Sigmoid colon (tissue), 3 donors: ENCODE data around the gene NADK.

ENCODE experiments used
- POLR2A ChIP-seq, 2 donors: fragments of 450-650 bp; IDR thresholded peaks; one replicate each; pipeline ENCODE4 v1.6.1; 2016; ENCODE audit warnings: antibody characterized with exemption in 2 of 2, mild to moderate bottlenecking in 2 of 2, moderate library complexity in 2 of 2
- TF ChIP-seq, protein P1 (sequence below), 4 experiments: fragments of 450-650 bp in 3 of 4; fragments of 200-600 bp in 1 of 4; IDR thresholded peaks; one replicate each; pipeline ENCODE4 v1.5.1; 2016 to 2019; ENCODE audit warnings: antibody characterized with exemption in 4 of 4, mild to moderate bottlenecking in 3 of 4, moderate library complexity in 2 of 4

DNA sequence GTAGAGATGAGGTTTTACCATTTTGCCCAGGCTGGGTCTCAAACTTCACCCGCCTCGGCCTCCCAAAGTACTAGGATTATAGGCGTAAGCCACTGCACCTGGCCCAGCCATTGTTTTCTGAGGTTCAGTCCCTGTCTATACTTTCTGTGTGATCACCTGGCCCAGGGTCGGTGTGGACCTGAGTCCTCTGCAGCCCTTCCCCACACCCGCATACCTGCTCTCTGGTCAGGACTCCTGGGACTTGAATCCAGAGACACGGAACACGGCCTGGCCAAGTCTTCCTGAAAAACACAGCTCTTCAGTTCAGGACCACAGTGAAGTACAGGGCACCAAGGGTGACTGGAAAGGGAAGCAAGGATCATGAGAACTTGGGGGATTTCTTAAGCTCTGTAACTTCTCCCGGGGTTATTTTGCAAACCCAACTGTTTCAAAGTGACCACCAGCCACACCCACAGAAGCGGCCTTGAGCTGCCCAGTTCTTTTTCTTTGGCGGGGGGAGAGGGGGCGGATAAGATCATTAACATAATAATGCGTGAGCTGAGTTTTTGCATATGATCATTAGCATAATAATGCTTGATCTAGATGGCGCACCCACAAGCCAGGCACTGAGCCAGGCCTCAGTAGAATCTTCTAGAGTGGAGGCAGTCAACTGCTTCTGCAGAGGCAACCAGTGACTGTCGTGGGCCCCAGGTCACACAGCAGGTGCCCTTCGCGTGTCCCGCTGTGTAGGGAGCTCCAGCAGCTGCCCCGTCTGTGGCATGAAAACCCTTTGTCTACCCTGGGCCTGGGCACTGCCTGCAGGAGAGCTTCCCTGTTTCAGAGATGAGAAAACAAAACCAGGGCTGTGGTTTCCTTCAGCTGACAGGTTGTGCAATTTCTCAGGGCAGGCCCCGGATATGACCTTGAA is 1.7 kb upstream of the NADK start:
- TF ChIP-seq, protein P1, sequence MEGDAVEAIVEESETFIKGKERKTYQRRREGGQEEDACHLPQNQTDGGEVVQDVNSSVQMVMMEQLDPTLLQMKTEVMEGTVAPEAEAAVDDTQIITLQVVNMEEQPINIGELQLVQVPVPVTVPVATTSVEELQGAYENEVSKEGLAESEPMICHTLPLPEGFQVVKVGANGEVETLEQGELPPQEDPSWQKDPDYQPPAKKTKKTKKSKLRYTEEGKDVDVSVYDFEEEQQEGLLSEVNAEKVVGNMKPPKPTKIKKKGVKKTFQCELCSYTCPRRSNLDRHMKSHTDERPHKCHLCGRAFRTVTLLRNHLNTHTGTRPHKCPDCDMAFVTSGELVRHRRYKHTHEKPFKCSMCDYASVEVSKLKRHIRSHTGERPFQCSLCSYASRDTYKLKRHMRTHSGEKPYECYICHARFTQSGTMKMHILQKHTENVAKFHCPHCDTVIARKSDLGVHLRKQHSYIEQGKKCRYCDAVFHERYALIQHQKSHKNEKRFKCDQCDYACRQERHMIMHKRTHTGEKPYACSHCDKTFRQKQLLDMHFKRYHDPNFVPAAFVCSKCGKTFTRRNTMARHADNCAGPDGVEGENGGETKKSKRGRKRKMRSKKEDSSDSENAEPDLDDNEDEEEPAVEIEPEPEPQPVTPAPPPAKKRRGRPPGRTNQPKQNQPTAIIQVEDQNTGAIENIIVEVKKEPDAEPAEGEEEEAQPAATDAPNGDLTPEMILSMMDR (IDR thresholded peaks at IDR 0.05), result no peak
- TF ChIP-seq POLR2A (IDR thresholded peaks at IDR 0.05), result no peak
